22Rv1 (cell line): ENCODE measurements around the gene TMEM89.

Source experiments
- H3K27ac ChIP-seq: fragments of 450-650 bp; 2 replicates; pipeline ENCODE4 v1.5.1; 2017
- CTCF ChIP-seq: fragments of 450-650 bp; IDR thresholded peaks from 2 replicates; pipeline ENCODE4 v1.5.1; 2017; ENCODE audit warnings: mild to moderate bottlenecking
- ZFX ChIP-seq: fragments of 450-650 bp; IDR thresholded peaks from 2 replicates; pipeline ENCODE4 v1.6.1; 2017; ENCODE audit warnings: antibody characterized with exemption, borderline replicate concordance

The TMEM89 gene

GRCh38 chr3:48612309-48612708, 9.3 kb downstream of the TMEM89 start:
- no peak for TF ChIP-seq ZFX
- TF ChIP-seq CTCF, result no peak
- H3K27ac ChIP-seq, result no peak overlapping the region

- no peak for TF ChIP-seq ZFX
- TF ChIP-seq CTCF, result peak; percentile 78
- peak within 1 kb of the TSS; percentile 94 for H3K27ac ChIP-seq
Observed at GRCh38 chr3:48609088-48610005, 12.2 kb downstream of the TMEM89 start, which contains the start of gene UQCRC1. TSS of gene UQCRC1 (minus strand) at chr3:48609646. CDS start at chr3:48609620, 26 bp downstream.

GRCh38 chr3:48607519-48607918, 14.1 kb downstream of the TMEM89 start:
- 0 out of 2 replicates have a peak overlapping the region, but pooled peaks have one; percentile 94 for H3K27ac ChIP-seq
- TF ChIP-seq CTCF (no peak), ZFX (no peak)

- no peak for TF ChIP-seq CTCF
- no peak for TF ChIP-seq ZFX
- H3K27ac ChIP-seq, result no peak overlapping the region
Observed at GRCh38 chr3:48601622-48601994, 20.0 kb downstream of the TMEM89 start.

GRCh38 chr3:48600711-48601621, 20.6 kb downstream of the TMEM89 start:
- no peak for TF ChIP-seq ZFX
- TF ChIP-seq CTCF, result no peak
- no peak overlapping the region for H3K27ac ChIP-seq

GRCh38 chr3:48599509-48600285, 21.9 kb downstream of the TMEM89 start:
- no peak for TF ChIP-seq ZFX
- TF ChIP-seq CTCF, result no peak
- H3K27ac ChIP-seq, result peak overlapping the region; percentile 67
